NCI-H1417 treated with DMSO at 0.1 percent for 48 hours (cell line): ENCODE results near the gene LRRFIP2.

Source experiments
- DNase-seq: peaks from one replicate; lab custom pipeline; 2025; lab: John Stamatoyannopoulos, UW

The LRRFIP2 gene

DNA sequence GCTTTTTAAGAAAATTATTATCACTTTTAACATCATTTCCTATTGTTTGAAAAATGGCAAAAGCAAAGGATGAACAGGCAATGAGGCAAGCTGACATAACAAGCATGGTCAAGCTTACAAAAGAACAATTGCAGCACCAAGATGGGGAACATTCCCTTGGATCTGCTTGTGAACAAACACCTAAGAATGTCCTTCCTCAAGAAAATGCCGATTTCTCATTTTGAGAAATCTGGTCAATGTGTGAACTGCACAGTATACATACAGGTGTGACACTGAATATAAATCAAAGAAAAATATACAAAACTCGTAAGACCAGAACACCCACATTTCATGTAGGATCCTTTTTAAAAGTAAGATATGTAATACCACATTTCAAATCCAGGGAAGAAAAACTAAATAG is 58.9 kb downstream of the LRRFIP2 start:
- DNase-seq = no peak

DNA sequence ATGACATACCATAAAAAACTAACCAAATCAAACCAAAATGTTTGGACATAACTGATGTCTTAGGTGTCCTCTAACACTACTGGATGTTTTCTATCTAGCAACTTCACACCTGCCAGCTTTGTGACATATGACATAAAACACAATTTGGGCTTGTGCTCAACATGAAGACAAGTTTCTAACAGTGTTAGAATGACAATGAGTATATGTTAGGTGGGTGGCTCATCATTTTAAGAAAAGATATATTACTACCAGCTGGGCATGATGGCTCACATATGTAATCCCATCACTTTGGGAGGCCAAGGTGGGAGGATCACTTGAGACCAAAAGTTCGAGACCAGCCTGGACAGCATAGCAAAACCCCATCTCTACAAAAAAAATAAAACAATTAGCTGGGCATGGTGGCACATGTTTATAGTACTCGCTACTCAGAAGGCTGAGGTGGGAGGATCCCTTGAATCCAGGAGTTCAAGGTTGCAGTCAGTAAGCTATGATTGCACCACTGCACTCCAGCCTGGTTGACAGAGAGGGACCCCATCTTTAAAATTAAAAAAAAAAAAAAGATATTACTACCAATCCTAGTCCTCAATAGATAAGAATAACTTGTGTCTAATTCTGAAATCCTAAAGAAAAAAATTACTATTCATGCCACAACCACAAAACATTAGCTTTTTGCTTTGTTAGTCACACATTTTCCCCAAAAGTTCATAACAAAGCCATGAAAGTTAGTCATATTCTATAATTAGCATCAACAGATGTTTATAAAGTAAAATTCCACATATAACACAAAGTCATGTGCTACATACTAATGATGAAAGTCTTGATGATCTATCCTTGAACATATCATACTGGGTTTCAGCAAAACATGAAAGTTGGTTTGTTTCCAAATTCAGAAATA is 59.9 kb downstream of the LRRFIP2 start:
- no peak for DNase-seq

DNA sequence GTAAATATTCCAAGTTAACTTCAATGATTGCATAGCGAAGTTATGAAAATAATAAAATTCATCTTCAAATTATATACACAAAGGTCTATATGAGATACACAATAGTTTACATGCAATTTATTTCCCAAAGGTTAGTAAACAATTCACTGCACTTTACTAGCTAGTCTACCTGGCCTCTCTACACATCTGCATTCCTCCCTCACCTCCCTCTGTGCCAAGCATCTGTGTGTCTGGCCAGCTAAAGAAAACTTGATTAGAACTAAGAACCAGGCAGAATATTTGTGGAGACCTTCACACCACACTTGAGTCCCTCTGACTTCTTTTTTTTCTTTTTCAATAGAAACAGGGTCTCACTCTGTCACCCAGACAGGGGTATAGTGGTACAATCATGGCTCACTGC is 61.4 kb downstream of the LRRFIP2 start:
- DNase-seq = no peak

DNA sequence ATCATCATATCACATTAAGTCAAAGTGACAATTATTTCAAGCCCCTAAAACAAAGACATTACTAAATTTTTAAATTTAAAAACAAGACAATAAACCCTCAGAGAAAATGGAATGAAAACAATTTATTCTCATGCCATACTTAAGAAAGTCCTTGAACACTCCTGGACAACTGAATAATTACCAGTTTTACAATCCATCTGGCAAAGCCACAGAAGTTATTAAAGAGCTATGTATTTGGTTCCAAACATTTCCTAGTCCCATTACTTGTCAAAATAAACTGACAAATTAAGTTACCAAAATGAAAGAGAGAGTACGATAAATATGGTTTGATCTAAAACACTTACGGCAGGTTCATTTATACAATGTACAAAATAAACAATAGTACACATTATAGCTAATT is 63.2 kb downstream of the LRRFIP2 start:
- DNase-seq = no peak

DNA sequence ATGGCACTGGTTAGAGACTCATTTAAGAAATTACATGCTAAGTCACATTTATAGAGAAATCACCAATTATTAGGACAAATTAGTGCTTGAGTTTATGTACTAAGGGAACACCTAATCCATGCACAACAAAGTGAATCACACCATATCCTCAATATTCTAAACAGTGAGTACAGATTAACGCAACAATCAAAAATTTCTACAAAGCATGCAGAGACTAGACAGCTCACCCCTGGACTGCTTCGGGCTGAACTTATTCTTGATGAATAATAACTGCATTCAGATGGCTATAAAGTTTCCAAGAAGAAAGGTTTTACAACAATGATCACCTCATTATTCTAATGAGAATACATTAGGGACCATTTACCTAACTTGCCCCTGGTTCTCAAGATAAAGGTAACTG is 66.5 kb downstream of the LRRFIP2 start:
- no peak for DNase-seq

DNA sequence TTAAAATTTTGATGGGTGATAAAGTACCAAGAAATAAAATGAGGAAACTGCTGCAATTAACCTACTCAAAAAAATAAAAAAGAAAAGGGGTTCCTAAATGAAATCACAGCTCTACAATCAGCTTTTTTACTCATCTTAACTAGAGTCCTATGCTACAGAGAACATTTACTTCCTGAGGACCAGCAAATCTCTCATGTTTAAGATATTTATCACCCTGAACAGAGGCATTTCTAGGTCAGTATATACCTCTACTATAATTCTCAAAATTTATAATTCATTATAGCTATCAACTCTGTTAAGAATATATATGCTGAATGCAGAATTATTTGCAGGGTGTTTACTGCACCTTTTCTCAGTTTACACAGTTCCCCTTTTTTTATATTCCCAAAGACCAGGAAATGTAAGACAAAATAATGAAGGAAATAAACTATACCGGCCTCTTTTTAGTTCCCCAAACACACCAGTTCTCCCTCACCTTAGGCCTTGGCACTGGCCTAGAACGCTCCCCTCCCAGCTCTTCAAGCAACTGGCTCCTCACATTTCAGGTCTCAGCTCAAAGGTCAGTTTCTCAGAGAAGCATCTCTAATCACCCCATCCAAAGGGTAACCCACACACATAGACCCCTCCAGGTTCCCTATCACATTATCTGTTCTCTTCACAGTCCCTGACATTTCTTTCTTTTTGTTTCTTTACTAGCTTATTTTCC is 71.1 kb downstream of the LRRFIP2 start:
- no peak for DNase-seq

DNA sequence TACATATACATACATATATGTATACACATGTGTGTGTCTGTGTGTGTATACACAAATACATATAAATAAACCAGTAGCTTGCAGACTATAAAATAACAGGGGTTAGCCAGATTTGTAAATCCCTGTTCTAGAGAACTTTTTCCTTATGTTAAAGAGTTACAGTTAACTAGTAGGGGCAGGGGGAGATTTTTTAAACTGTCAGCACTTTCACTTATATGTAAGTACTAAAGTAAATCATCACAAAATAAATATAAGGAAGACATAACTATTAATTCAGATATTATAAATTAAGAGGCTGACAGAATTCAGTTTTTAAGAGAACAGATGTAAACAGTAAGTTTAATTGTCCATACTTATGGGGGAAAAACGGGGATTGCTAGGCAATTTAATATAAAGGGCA is 74.0 kb downstream of the LRRFIP2 start:
- no peak for DNase-seq

DNA sequence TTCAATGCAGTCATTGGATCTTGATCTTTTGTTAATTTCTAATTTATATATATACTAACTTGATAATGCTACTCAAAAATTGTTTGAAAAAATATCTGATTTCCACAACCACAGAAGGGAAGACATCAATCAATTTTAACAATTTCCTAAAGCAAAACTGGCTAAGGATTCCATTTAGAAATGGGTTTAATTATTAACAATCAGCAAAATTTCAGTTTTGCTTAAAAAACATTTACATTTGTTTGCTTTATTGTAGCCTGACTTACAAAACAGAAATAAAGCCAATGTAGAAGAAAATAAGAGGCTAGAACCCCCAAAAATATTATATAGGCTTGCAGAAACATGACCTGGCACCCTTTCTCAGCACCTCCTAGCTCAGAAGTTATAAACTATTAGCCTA is 74.9 kb downstream of the LRRFIP2 start:
- DNase-seq = no peak

DNA sequence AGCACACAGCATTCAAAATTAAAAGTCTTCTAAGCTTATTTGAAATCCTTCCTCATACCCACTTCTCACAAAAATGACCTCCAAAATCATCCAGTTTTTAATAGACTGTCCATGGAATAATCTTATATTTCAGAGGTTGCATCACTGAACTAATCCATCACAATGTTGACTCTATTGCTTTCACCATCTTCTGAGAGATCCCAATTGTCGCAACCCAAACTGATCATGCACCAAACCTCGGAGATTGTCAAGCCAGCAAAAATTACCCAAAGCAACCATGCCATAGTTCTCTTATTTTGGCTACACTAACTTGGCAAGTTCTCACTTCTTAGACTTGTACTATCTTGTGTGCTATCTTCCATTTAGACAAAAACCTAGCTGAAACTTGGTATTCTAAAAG is 75.5 kb downstream of the LRRFIP2 start:
- DNase-seq = no peak

DNA sequence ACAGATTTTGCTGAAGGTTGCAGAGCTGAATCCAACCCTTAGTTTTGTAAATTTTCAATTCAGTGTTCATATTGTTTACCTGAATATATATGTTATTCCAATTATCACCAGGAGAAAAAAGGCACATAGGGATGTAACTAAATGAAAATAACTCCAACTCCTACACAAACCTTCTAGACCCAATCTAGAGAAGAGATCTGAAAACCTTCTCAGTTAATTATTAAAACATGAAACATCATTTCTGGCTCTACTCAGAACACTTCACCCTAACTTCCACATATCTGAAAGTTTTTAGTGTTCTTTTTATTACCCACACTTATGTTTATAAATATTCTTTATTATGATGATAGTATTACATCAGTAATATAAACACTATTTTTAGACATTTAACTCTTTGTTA is 76.6 kb downstream of the LRRFIP2 start:
- no peak for DNase-seq

DNA sequence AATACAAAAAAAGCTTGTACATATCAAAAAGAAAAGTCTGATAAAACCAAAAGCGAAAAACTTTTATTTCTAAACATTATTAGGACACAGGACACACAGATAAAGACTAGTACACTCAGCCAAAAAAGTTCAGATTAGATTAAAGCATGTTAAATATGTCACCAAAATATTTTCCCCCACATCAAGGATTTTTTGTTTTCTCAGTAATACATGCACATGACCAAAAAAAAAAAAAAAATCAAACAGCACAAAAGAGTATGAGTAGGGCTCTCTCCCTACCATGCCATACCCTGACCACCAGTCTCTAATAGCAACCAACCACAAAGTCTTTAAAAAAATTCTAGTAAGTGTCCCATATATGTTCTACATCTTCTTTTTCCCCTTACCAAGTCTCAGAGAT is 77.4 kb downstream of the LRRFIP2 start:
- DNase-seq = no peak

DNA sequence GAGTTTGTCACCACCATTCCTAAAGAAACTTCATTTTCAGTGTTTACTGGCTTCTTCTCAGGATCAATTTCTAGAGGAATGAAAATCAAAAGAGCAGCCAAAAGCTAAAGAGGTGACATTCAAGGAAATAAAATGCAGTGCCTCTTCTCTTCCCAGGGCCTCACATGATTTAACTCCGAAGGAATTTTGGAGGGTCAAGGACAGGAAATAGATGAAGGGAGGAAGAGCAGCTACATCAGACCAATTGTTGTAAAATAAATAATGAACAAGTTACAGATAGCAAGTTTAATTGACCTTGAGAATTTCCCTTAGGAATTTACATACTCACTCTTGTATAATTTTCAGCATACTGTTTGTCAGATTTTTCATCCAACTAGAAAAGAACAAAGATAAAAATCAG is 78.1 kb downstream of the LRRFIP2 start:
- DNase-seq = no peak

DNA sequence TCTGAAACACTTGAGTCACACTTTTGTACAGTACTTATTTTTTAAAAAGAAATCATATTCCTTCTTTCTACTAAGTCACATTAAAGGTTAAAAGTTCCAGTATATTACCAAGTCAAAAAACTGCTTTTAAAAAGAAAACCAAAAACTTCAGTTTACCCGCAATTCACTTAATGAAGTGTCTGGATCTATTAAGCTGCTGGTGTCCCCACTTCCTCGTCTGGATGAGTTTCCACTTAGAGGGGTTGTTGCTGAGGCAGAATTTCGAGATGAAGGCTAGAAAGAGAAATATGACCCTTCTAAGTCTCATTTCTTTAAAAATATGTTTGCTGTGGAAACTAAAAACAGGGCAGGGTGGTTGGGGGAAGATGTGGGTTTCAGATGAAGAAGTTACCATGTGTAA is 79.7 kb downstream of the LRRFIP2 start:
- no peak for DNase-seq

DNA sequence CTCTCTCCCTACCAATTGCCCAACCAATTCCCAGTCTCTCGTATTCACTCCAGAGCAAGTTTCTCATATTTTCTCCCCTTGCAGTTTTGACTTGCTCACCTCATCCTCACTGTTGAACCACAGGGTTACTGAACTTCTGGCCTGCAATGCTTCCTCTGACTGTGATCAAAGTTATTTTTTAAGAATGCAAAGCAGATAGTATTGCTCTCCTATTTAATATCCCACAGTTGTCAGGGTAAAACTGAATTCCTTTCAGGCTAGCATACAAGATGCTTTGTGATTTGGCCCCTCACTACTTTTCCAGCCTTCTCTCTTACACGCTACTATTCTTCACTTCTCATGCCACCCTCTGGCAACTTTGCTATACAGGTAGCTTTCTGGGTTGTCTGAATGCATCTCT is 80.9 kb downstream of the LRRFIP2 start:
- no peak for DNase-seq

DNA sequence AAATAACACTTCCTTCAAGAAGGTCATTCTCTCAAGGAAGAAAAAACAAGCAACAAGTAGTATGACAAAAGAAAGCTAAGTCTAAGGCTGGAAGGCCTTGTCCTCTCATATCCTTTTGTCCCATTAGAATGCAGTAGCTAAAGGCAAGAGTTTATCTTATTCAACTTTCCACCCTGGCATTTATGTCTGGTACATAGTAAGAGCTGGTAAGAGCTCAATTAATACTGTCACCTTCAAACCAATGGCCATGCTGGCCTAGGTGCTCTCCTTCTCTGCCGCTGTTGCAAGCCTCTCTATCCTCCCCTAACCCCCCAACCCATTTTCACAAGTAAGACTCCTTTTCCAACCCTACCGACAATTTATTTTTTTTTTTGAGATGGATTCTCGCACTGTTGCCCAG is 81.9 kb downstream of the LRRFIP2 start:
- DNase-seq = no peak

DNA sequence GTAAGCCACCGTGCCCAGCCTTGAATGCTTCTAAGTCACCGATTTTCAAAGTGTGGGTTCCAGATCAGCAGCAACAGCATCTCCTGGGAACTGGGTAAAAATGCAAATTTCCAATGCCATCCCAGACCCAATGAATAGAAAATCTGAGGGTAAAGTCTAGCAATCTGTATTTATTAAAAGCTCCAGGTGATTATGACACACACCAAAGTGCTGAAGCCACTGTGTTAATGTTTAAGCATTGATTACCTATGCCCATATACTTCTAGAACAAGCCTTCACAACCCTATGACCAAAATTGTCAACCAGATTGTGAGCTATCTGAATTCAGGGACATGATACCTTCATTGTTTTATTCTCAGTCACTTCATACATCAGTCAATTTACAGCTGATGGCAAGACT is 86.5 kb downstream of the LRRFIP2 start:
- DNase-seq = no peak

DNA sequence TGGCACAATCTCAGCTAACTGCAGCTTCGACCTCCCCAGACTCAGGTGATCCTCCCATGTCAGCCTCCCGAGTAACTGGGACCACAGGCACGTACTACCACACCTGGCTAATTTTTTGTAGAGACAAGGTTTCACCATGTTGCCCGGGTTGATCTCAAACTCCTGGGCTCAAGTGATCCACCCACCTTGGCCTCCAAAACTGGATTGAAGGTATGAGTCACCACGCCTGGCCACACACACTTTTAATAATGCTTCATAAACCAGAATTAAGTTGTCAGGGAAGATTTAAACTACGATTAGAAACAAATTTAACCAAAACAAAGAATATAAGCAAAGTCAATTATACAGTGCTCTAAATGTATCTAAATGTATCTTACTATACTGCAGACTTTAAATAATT is 87.5 kb downstream of the LRRFIP2 start:
- DNase-seq = no peak

DNA sequence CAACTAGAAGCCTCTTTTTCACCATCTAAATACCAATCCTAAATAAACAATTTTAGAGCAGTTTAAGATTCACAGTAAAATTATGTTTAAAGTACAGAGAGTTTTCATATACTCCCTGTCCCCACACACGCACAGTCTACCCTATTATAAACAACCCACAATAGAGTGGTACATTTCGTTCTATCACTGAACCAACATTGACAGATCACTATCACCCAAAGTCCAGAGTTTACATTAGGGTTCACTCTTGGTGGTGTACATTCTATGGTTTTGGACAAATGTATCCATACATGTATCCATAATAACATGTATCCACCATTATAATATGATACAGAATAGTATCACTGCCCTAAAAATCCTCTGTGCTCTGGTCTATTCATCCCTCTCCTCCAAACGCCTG is 92.1 kb downstream of the LRRFIP2 start:
- no peak for DNase-seq

DNA sequence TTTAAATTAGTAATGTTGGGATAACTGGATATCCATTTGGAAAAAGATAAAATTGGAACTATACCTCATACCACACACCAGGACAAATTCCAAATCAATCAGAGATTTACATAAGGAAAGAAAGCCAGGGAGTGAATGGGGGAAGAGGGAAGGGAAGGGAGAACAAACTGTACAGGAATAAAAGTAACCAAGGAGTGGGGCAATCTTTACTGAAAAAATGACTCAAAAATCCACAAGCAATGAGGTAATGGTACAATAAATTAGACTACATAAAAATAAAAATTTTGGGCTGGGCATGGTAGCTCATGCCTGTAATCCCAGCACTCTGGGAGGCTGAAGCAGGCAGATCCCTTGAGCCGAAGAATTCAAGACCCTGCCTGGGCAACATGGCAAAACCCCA is 98.4 kb downstream of the LRRFIP2 start:
- no peak for DNase-seq

DNA sequence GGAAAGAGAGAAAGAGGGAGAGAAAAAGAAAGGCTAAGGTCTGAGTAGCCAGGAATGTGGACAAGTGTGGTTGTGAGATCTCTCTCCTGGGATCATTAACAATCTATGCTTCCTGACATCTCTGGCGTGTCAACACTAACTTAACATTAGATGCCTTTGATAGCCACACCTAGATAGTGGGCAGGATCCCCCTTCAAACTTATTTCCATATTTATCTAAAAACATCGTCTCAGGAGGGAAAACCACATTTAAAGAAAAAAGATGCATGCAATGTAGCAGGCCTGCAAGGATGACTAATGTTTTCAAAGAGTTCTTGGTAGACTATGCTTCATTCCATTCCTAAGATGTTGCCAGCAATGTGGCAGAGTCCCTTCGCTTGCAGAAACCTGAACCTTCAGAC is 100.2 kb downstream of the LRRFIP2 start:
- DNase-seq = no peak

DNA sequence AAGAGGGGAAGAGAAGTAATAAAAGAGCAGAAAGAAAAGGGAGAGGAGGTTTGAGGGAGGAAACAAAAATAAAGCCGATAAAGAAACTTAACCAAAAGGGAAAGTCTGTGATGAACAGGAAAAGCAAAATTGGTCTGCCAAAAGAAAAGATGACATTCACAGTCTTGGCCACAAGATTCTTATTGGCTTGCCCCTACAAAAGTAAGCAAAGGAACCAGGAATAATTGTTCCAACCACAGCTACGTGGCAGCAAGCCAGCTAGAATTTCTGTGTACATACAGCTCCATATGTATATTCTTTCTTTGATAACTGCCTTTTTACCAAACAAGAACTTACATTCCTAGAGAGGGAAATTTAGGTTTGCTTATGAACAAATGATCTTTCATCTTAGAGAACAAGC is 101.5 kb downstream of the LRRFIP2 start:
- DNase-seq = no peak

DNA sequence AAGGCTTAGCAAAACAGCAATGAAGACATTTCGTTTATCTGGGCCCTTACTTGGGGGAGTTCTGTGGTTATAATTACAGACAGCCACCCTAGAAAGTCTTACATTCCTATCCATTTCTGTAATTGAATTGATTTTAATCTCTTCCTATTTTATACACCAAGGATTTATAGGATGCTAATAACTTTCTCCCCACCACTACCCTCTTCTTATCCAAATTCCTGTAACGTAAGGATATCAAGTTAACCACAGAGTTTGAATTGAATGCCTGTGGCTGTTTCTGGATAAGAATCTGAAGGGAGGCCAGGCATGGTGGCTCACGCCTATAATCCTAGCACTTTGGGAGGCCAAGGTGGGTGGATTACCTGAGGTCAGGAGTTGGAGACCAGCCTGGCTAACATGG is 102.5 kb downstream of the LRRFIP2 start:
- DNase-seq = no peak

DNA sequence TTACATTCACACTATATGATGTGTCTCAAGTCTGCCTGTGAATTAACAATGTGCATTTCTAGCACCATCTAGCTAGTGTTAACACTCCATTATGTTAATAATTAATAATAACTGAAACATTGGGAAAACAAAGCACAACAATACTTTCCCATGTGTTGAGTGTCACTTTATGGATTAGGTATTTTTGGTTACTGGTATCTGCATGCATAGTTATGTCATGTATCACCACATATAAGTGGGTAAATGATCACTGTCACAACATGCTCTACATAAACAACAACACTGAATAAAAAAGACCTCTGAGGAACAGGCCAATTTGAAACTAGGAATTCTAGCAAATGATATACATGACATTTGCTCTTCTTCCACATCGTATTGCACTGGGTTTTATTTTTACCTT is 106.4 kb downstream of the LRRFIP2 start:
- DNase-seq = no peak

DNA sequence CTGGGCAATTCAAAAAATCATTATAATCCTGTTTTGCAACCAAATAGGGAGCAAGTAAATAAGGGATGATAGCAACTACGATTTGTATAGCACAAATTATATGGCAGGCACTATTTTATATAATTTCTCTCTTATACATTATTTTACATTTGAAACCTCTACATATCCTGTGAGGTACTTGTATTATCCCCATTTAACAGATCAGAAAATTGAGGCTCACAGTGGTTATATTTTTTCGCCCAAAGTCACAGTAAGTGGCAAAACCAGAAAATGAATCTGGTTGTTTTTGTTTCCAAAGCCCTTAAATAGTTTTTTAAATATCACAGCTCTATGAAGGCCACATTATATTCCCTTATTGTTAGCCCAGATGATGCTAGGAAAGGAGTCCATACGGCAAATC is 106.8 kb downstream of the LRRFIP2 start:
- DNase-seq = no peak
